ENCODE measurements around the gene ZNF609.

DNA sequence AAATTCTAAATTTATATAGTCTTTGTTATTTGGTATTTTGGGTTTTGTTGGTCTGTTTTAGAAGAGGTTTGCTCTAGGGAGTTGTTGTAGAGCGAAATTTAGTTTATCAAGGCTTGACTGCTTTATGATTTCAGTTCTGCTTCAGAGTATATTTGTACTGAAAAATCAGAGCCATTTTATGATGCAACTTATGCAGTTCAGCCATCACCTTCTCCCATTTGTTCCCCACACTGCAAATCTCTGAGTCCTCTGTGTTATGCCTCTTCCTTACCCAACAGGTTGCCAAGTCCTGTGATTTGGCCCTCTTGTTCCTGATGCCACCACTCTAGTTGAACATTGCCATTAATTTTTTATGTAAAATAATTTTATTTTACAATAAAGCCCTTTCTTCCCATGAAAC, 140.4 kb downstream of the ZNF609 start:
- TF ChIP-seq EZH2phosphoT487 (IDR thresholded peaks at IDR 0.05; ENCODE audit: borderline replicate concordance, low read length) = no peak
- TF ChIP-seq CTCF (conservative IDR thresholded peaks at IDR 0.05; ENCODE audit: low read depth, low read length) = no peak
